ENCODE results near the gene EIF2AK2. TPM values are rescaled to one million over a fixed set of nuclear protein-coding genes. Genes with fewer than 3 reads are reported as not detected.

The EIF2AK2 gene
- total RNA-seq, 1 donor from 2014 or later, result 49.7 TPM

- no peak for TF ChIP-seq CTCF (IDR thresholded peaks at IDR 0.05)
- no peak for DNase-seq (ENCODE audit: extremely low spot score, unreplicated experiment)
- Mint-ChIP-seq H3K4me3 (ENCODE audit: unreplicated experiment) (no peak overlapping the region), H3K27me3 (ENCODE audit: unreplicated experiment) (no peaks in the 10 kb centered on the region), H3K27ac (ENCODE audit: unreplicated experiment) (no peak overlapping the region), H3K36me3 (ENCODE audit: unreplicated experiment) (peaks cover 20% of the 10 kb centered on the region), H3K9me3 (ENCODE audit: unreplicated experiment) (no peaks in the 10 kb centered on the region), H3K4me1 (ENCODE audit: unreplicated experiment) (no peaks in the 10 kb centered on the region)
These were observed 66.7 kb downstream of the EIF2AK2 start for GRCh38 chr2:37090019-37090477.

- no peaks in the 10 kb centered on the region for H3K9me3 Mint-ChIP-seq (ENCODE audit: unreplicated experiment)
- H3K4me3 Mint-ChIP-seq (ENCODE audit: unreplicated experiment), result no peak overlapping the region
- peaks cover 10% of the 10 kb centered on the region for H3K36me3 Mint-ChIP-seq (ENCODE audit: unreplicated experiment)
- H3K27me3 Mint-ChIP-seq (ENCODE audit: unreplicated experiment), result no peaks in the 10 kb centered on the region
- no peak for DNase-seq (ENCODE audit: extremely low spot score, unreplicated experiment)
- no peak overlapping the region for H3K27ac Mint-ChIP-seq (ENCODE audit: unreplicated experiment)
- TF ChIP-seq CTCF (IDR thresholded peaks at IDR 0.05), result no peak
- H3K4me1 Mint-ChIP-seq (ENCODE audit: unreplicated experiment), result no peaks in the 10 kb centered on the region
These were observed 71.0 kb downstream of the EIF2AK2 start for GRCh38 chr2:37085731-37086147.

DNA sequence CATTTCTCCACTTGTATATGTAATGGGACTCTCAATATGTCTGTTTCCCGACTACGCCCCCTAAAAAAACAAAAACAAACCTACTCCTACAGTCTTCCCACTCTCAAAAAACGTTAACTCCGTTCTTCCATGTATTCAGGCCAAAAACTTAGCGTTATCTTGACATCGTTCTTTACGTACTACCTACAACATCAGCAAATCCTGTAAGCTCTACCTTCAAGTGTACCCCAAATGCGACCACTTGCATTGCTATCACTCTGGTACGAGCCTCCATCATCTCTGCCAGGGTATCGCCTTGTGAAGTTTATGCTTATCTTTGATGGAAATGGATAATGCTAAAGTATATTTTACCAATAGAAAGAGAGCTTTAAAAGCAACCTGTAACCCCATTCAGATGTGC lies 72.0 kb downstream of the EIF2AK2 start:
- H3K4me1 Mint-ChIP-seq (ENCODE audit: unreplicated experiment), result peaks cover 2% of the 10 kb centered on the region
- no peak overlapping the region for H3K27ac Mint-ChIP-seq (ENCODE audit: unreplicated experiment)
- TF ChIP-seq CTCF (IDR thresholded peaks at IDR 0.05), result no peak
- no peak for DNase-seq (ENCODE audit: extremely low spot score, unreplicated experiment)
- H3K36me3 Mint-ChIP-seq (ENCODE audit: unreplicated experiment), result peaks cover 15% of the 10 kb centered on the region
- H3K27me3 Mint-ChIP-seq (ENCODE audit: unreplicated experiment), result no peaks in the 10 kb centered on the region
- no peak overlapping the region for H3K4me3 Mint-ChIP-seq (ENCODE audit: unreplicated experiment)
- no peaks in the 10 kb centered on the region for H3K9me3 Mint-ChIP-seq (ENCODE audit: unreplicated experiment)

GRCh38 chr2:37083873-37084794 lies 72.6 kb downstream of the EIF2AK2 start, which contains the start of the genes GPATCH11 and HEATR5B:
GPATCH11 (plus strand) TSS chr2:37084518; CDS start chr2:37088382, 3,864 bp downstream.
HEATR5B (minus strand) TSS chr2:37084372; CDS start chr2:37083414, 958 bp downstream.
- H3K27ac Mint-ChIP-seq (ENCODE audit: unreplicated experiment), result no peak within 1 kb of the TSS
- H3K27me3 Mint-ChIP-seq (ENCODE audit: unreplicated experiment), result no peaks in the 10 kb centered on the region
- no peak within 1 kb of the TSS for H3K4me3 Mint-ChIP-seq (ENCODE audit: unreplicated experiment)
- no peak for TF ChIP-seq CTCF (IDR thresholded peaks at IDR 0.05)
- DNase-seq (ENCODE audit: extremely low spot score, unreplicated experiment), result peak; percentile 98
- H3K9me3 Mint-ChIP-seq (ENCODE audit: unreplicated experiment), result no peaks in the 10 kb centered on the region
- peaks cover 2% of the 10 kb centered on the region for H3K4me1 Mint-ChIP-seq (ENCODE audit: unreplicated experiment)
- H3K36me3 Mint-ChIP-seq (ENCODE audit: unreplicated experiment), result peaks cover 10% of the 10 kb centered on the region

- Mint-ChIP-seq H3K27me3 (ENCODE audit: unreplicated experiment) (no peaks in the 10 kb centered on the region), H3K27ac (ENCODE audit: unreplicated experiment) (no peak overlapping the region), H3K4me1 (ENCODE audit: unreplicated experiment) (peaks cover 2% of the 10 kb centered on the region), H3K36me3 (ENCODE audit: unreplicated experiment) (peaks cover 23% of the 10 kb centered on the region), H3K9me3 (ENCODE audit: unreplicated experiment) (no peaks in the 10 kb centered on the region), H3K4me3 (ENCODE audit: unreplicated experiment) (no peak overlapping the region)
- TF ChIP-seq CTCF (IDR thresholded peaks at IDR 0.05), result no peak
- DNase-seq (ENCODE audit: extremely low spot score, unreplicated experiment), result no peak
These were observed 76.1 kb downstream of the EIF2AK2 start for GRCh38 chr2:37080689-37081088.

Data from osteocyte (in vitro differentiated cells).